Effector memory CD8-positive, alpha-beta T cell (primary cell): ENCODE measurements around the gene WDR55.
"Not testable (repeated sequence)": the region's sequence is repeated elsewhere in the genome, so short reads cannot be mapped to it uniquely, and the experiment has no call there.

Experiments used
- ATAC-seq: fragments of 150-1000 bp; cut with Tn5 transposase; replicated peaks from 2 replicates; pipeline ENCODE4 v1.10.0; 2021; ENCODE audit warnings: mild to moderate bottlenecking, moderate library complexity
- DNase-seq, 3 experiments: peaks; one replicate each; pipeline ENCODE4 v3.0.0; 2021
- H3K27ac Mint-ChIP-seq, 2 donors: one replicate each; pipeline ENCODE4 v1.8.0; 2022; ENCODE audit warnings: mild to moderate bottlenecking in 2 of 2, mixed read lengths in 2 of 2, moderate library complexity in 2 of 2
- H3K27me3 Mint-ChIP-seq, 2 donors: one replicate each; pipeline ENCODE4 v1.8.0; 2022; ENCODE audit warnings: mixed read lengths in 2 of 2
- H3K36me3 Mint-ChIP-seq: one replicate; pipeline ENCODE4 v1.8.0; 2022; ENCODE audit warnings: mild to moderate bottlenecking, moderate library complexity, mixed read lengths; ENCODE audit not compliant: insufficient read depth
- H3K4me1 Mint-ChIP-seq, 2 donors: one replicate each; pipeline ENCODE4 v1.8.0; 2022; ENCODE audit warnings: low read depth in 2 of 2, mixed read lengths in 2 of 2
- H3K4me3 Mint-ChIP-seq, 2 donors: one replicate each; pipeline ENCODE4 v1.8.0; 2022; ENCODE audit warnings: mild to moderate bottlenecking in 2 of 2, mixed read lengths in 2 of 2, moderate library complexity in 2 of 2
- H3K9me3 Mint-ChIP-seq, 2 donors: one replicate each; pipeline ENCODE4 v1.8.0; 2022; ENCODE audit warnings: mixed read lengths in 2 of 2

Gene WDR55

DNA sequence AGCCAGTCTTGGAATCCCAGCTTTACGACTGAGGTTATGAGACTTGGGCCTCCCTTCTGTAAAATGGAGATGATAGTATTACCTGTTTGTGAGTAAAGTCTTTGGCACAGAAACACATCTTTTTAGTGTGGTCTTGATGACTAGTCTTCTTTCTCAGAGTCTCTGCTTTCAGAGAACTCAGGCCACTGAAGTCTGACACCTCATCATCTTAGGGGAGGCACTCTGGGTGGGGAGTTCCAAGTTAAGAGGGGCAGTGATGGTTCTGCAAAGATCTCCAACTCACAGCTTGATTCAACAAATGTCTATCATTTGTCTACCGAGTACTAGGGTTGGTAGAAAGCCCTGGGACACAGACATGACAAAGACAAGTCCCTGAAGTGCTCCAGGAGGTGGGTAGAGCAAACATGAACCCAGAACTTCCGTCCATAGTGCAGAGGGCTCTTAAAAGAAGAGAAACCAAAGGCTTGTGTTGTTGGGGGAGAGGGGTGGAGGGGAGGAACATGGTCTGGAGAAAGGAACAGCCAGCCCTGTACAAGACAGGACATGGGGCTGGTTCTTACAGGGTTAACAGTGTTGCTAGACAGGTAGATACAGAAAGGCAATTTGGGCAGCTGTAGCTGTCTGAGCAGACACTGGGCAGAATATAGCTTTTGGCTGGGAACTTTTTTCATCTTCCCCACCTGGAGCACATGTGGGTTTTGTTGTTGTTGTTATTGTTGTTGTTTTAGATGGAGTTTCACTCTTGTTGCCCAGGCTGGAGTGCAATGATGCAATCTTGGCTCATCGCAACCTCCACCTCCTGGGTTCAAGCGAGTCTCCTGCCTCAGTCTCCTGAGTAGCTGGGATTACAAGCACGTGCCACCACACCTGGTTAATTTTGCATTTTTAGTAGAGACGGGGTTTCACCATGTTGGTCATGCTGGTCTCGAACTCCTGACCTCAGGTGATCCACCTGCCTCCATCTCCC lies 29.1 kb upstream of the WDR55 start:
- peaks cover 20 to 26% of the 10 kb centered on the region in 2 donors for H3K4me1 Mint-ChIP-seq
- H3K36me3 Mint-ChIP-seq = peaks cover 11% of the 10 kb centered on the region
- no peak overlapping the region for H3K27ac Mint-ChIP-seq
- H3K9me3 Mint-ChIP-seq = no peaks in the 10 kb centered on the region
- DNase-seq = no peak
- no peak for ATAC-seq
- no peak overlapping the region for H3K4me3 Mint-ChIP-seq
- H3K27me3 Mint-ChIP-seq = no peaks in the 10 kb centered on the region

DNA sequence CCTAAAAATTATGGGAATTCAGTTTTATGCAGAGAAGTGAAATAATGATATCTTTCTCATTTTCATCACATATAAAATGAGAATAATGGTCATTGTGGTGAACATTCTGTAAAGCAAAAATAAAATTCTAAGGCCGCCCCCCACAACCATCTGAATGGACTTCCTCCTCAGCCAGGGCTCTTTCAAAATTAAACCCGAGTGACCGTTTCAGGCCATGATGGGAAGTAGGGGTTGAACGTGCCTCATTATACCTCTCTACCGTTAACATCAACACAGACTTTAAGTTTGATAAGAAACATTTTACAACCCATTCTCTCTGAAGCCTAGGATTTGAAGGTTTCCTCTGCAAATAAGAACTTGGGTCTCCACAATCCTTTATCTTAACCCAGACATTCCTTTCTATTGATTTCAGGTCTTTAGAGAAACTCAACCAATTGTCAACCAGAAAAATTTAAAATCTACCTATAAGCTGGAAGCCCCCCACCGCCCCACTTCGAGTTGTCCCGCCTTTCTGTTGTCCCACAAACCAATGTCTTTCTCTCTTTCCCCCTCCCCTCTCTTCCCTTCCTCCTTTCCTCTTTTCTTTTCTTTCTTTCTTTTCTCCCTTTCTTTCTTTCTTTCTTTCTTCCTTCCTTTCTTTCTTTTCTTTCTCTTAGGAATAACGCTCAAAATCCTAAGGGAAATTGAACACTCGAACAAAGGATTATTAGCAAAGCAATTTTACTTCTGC lies 27.2 kb upstream of the WDR55 start:
- Mint-ChIP-seq H3K27me3 (no peaks in the 10 kb centered on the region), H3K4me1 (peaks cover 35 to 37% of the 10 kb centered on the region in 2 donors), H3K27ac (peak overlapping the region in 1 of 2 donors; percentile 93), H3K36me3 (peaks cover 17% of the 10 kb centered on the region), H3K9me3 (no peaks in the 10 kb centered on the region), H3K4me3 (no peak overlapping the region)
- no peak for ATAC-seq
- no peak for DNase-seq

- not testable (repeated sequence) for H3K27me3 Mint-ChIP-seq, ATAC-seq, H3K9me3 Mint-ChIP-seq, DNase-seq
- Mint-ChIP-seq H3K27ac (peak overlapping the region; percentile 93 to 94), H3K4me3 (peak overlapping the region; percentile 82 to 85), H3K36me3 (peaks cover 24% of the 10 kb centered on the region), H3K4me1 (peaks cover 25 to 30% of the 10 kb centered on the region in 2 donors)
Observed at GRCh38 chr5:140638898-140639147, 25.9 kb upstream of the WDR55 start.

- no peaks in the 10 kb centered on the region for H3K9me3 Mint-ChIP-seq
- DNase-seq (peak; percentile 92 to 95 (median 93)), ATAC-seq (peak; percentile 94)
- peaks cover 30% of the 10 kb centered on the region for H3K36me3 Mint-ChIP-seq
- H3K4me1 Mint-ChIP-seq = peaks cover 25 to 30% of the 10 kb centered on the region in 2 donors
- H3K27ac Mint-ChIP-seq = peak within 1 kb of the TSS; percentile 93 to 94
- no peaks in the 10 kb centered on the region for H3K27me3 Mint-ChIP-seq
- peak within 1 kb of the TSS; percentile 82 to 85 for H3K4me3 Mint-ChIP-seq
Observed at GRCh38 chr5:140639148-140639981, 25.3 kb upstream of the WDR55 start, which contains the start of gene TMCO6. TSS of gene TMCO6 (plus strand) at chr5:140639451. CDS start at chr5:140639528, 77 bp downstream.

DNA sequence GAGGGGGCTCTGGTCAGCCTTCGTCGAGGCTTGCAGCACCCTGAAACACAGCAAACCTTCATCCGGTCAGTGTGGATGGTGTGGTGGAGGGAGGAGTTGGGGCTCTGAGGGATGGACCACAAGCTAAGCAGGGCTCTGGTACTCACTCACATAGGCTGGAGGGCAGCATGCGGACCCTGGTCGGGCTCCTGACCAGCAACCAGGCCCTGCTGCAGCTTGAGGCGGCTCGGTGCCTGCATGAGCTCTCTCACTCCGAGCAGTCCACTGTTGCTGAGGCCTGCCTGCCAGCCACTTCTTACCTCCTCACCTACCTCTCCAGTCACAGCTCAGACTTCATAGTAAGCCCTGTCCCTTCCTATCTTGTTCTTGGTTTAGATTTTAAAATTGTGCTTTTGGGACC lies 23.0 kb upstream of the WDR55 start:
- DNase-seq = no peak
- H3K27ac Mint-ChIP-seq = peak overlapping the region in 1 of 2 donors; percentile 23
- H3K9me3 Mint-ChIP-seq = no peaks in the 10 kb centered on the region
- no peak overlapping the region for H3K4me3 Mint-ChIP-seq
- peaks cover 36% of the 10 kb centered on the region for H3K36me3 Mint-ChIP-seq
- ATAC-seq = no peak
- peaks cover 30 to 34% of the 10 kb centered on the region in 2 donors for H3K4me1 Mint-ChIP-seq
- H3K27me3 Mint-ChIP-seq = no peaks in the 10 kb centered on the region

DNA sequence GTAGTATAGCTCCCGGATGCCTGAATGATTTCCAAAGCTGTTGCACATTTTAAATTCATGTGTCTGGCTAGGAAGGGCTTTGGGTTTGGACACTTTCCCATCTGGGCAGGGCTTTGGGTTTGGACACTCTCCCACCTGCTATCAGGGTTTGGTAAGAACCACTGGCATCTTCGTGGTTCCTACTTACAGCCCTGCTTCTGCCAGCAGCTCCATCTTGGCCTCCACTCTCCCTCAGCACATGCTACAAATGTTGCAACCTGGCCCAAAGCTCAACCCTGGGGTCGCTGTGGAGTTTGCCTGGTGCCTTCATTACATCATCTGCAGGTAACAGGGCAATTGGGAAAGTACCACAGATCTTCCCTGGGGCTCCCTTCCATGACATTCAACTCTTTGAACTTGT lies 22.0 kb upstream of the WDR55 start:
- Mint-ChIP-seq H3K27ac (peak overlapping the region in 1 of 2 donors; percentile 23), H3K27me3 (no peaks in the 10 kb centered on the region), H3K36me3 (peaks cover 42% of the 10 kb centered on the region), H3K9me3 (no peaks in the 10 kb centered on the region), H3K4me3 (no peak overlapping the region), H3K4me1 (peaks cover 30 to 39% of the 10 kb centered on the region in 2 donors)
- DNase-seq (no peak), ATAC-seq (no peak)

- Mint-ChIP-seq H3K9me3 (no peaks in the 10 kb centered on the region), H3K27me3 (no peaks in the 10 kb centered on the region), H3K4me3 (peak overlapping the region; percentile 93), H3K36me3 (peaks cover 73% of the 10 kb centered on the region), H3K27ac (peak overlapping the region; percentile 97 to 99), H3K4me1 (peaks cover 30 to 37% of the 10 kb centered on the region in 2 donors)
- ATAC-seq = no peak
- no peak for DNase-seq
Observed at GRCh38 chr5:140647042-140647419, 17.7 kb upstream of the WDR55 start.

DNA sequence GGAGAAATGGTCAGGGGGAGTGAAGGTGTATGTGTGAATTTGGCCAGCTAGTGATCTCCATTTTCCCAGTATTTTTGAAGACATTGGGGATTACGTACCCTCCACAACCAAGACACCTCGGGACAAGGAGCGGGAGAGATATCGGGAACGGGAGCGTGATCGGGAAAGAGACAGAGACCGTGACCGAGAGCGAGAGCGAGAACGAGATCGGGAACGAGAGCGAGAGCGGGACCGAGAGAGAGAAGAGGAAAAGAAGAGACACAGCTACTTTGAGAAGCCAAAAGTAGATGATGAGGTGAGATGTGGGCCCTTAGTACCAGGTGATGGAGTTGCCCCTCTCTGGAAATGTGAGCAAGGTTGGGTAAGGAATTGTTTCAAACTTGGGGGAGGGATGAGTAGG lies 5.8 kb upstream of the WDR55 start:
- DNase-seq = no peak
- H3K36me3 Mint-ChIP-seq = peaks cover 89% of the 10 kb centered on the region
- H3K27ac Mint-ChIP-seq = peak overlapping the region in 1 of 2 donors; percentile 78
- no peaks in the 10 kb centered on the region for H3K27me3 Mint-ChIP-seq
- H3K4me3 Mint-ChIP-seq = no peak overlapping the region
- H3K9me3 Mint-ChIP-seq = no peaks in the 10 kb centered on the region
- H3K4me1 Mint-ChIP-seq = peaks cover 2 to 4% of the 10 kb centered on the region in 2 donors
- no peak for ATAC-seq

GRCh38 chr5:140660371-140660770 lies 4.3 kb upstream of the WDR55 start:
- H3K27ac Mint-ChIP-seq = peak overlapping the region in 1 of 2 donors; percentile 29
- peaks cover 9 to 10% of the 10 kb centered on the region in 2 donors for H3K4me1 Mint-ChIP-seq
- peaks cover 89% of the 10 kb centered on the region for H3K36me3 Mint-ChIP-seq
- not testable (repeated sequence) for ATAC-seq, H3K4me3 Mint-ChIP-seq, DNase-seq, H3K9me3 Mint-ChIP-seq, H3K27me3 Mint-ChIP-seq

GRCh38 chr5:140664030-140664358 lies 710 bp upstream of the WDR55 start:
- no peaks in the 10 kb centered on the region for H3K27me3 Mint-ChIP-seq
- peak overlapping the region; percentile 100 for H3K4me3 Mint-ChIP-seq
- peaks cover 23 to 26% of the 10 kb centered on the region in 2 donors for H3K4me1 Mint-ChIP-seq
- peak overlapping the region; percentile 96 to 99 for H3K27ac Mint-ChIP-seq
- peaks cover 67% of the 10 kb centered on the region for H3K36me3 Mint-ChIP-seq
- ATAC-seq (no peak), DNase-seq (no peak)
- H3K9me3 Mint-ChIP-seq = no peaks in the 10 kb centered on the region

- peaks cover 15 to 24% of the 10 kb centered on the region in 2 donors for H3K4me1 Mint-ChIP-seq
Observed at GRCh38 chr5:140671035-140671434, 6.3 kb downstream of the WDR55 start.

GRCh38 chr5:140671472-140672125 lies 6.9 kb downstream of the WDR55 start:
- DNase-seq = no peak
- no peak for ATAC-seq
- Mint-ChIP-seq H3K4me3 (no peak overlapping the region), H3K27me3 (no peaks in the 10 kb centered on the region), H3K9me3 (no peaks in the 10 kb centered on the region), H3K27ac (peak overlapping the region in 1 of 2 donors; percentile 19), H3K4me1 (peaks cover 12 to 19% of the 10 kb centered on the region in 2 donors), H3K36me3 (peaks cover 56% of the 10 kb centered on the region)

More at GRCh38 chr5:140671035-140671434, 6.3 kb downstream of the WDR55 start:
- peaks cover 52% of the 10 kb centered on the region for H3K36me3 Mint-ChIP-seq
- not testable (repeated sequence) for H3K4me3 Mint-ChIP-seq, ATAC-seq, H3K9me3 Mint-ChIP-seq, H3K27me3 Mint-ChIP-seq, H3K27ac Mint-ChIP-seq, DNase-seq
